Neuronal stem cell (in vitro differentiated cells): ENCODE results near the gene SFXN5.

Experiments used
- DNase-seq: peaks from one replicate; pipeline ENCODE4 v3.0.0-alpha.2; 2013; ENCODE audit warnings: low spot score
- H2AFZ ChIP-seq: one replicate; pipeline ENCODE4 v1.6.1; 2013; ENCODE audit warnings: mild to moderate bottlenecking, low read length, inconsistent platforms
- H2AK5ac ChIP-seq: 2 replicates; pipeline ENCODE4 v1.6.1; 2013; ENCODE audit warnings: low read depth, mild to moderate bottlenecking, inconsistent platforms, low read length, moderate library complexity, mixed read lengths
- H2BK120ac ChIP-seq: 2 replicates; pipeline ENCODE4 v1.6.1; 2013; ENCODE audit warnings: low read depth, mild to moderate bottlenecking, inconsistent platforms, low read length, moderate library complexity, mixed read lengths
- H2BK12ac ChIP-seq: one replicate; pipeline ENCODE4 v1.6.1; 2013; ENCODE audit warnings: low read length, inconsistent platforms
- H2BK15ac ChIP-seq: 2 replicates; pipeline ENCODE4 v1.6.1; 2013; ENCODE audit warnings: mild to moderate bottlenecking, low read length, inconsistent platforms, mixed read lengths
- H2BK5ac ChIP-seq: one replicate; pipeline ENCODE4 v1.6.1; 2013; ENCODE audit warnings: inconsistent platforms, mild to moderate bottlenecking, low read length, moderate library complexity
- H3K14ac ChIP-seq: one replicate; pipeline ENCODE4 v1.6.1; 2013; ENCODE audit warnings: low read length, inconsistent platforms
- H3K18ac ChIP-seq: 2 replicates; pipeline ENCODE4 v1.6.1; 2013; ENCODE audit warnings: low read length, inconsistent platforms
- H3K23ac ChIP-seq: 2 replicates; pipeline ENCODE4 v1.6.1; 2013; ENCODE audit warnings: low read depth, mild to moderate bottlenecking, mixed read lengths, low read length, inconsistent platforms; ENCODE audit not compliant: poor library complexity
- H3K27ac ChIP-seq: replicated peaks from 3 replicates; pipeline ENCODE4 v1.5.1; 2013; ENCODE audit warnings: low read length, inconsistent platforms
- H3K27me3 ChIP-seq, 3 experiments: 2 replicates each; pipeline ENCODE4 v1.6.1; 2013; ENCODE audit warnings: low read length in 3 of 3, mild to moderate bottlenecking in 2 of 3, inconsistent platforms in 1 of 3, low read depth in 1 of 3, mixed read lengths in 1 of 3, moderate library complexity in 1 of 3; ENCODE audit not compliant: control insufficient read depth in 3 of 3, insufficient read depth in 3 of 3
- H3K36me3 ChIP-seq, 2 donors: replicated peaks in 1 of 2; 2 replicates each; pipeline ENCODE4 v1.6.1; 2013; ENCODE audit warnings: low read length in 2 of 2; ENCODE audit not compliant: control insufficient read depth in 2 of 2, insufficient read depth in 2 of 2
- H3K4ac ChIP-seq: 2 replicates; pipeline ENCODE4 v1.6.1; 2013; ENCODE audit warnings: inconsistent platforms, mild to moderate bottlenecking, low read length, moderate library complexity
- H3K4me1 ChIP-seq, 2 donors: 1 replicate in 1 of 2; 2 replicates in 1 of 2; pipeline ENCODE4 v1.6.1; 2013; ENCODE audit warnings: low read length in 2 of 2, low read depth in 1 of 2; ENCODE audit not compliant: control insufficient read depth in 2 of 2, insufficient read depth in 1 of 2
- H3K4me2 ChIP-seq: one replicate; pipeline ENCODE4 v1.6.1; 2013; ENCODE audit warnings: mild to moderate bottlenecking, low read length, inconsistent platforms; ENCODE audit not compliant: insufficient read depth, poor library complexity, severe bottlenecking
- H3K4me3 ChIP-seq, 2 donors: 2 replicates each; pipeline ENCODE4 v1.5.1; 2013; ENCODE audit warnings: low read length in 2 of 2, mild to moderate bottlenecking in 2 of 2, inconsistent platforms in 1 of 2, moderate library complexity in 1 of 2
- H3K79me1 ChIP-seq: one replicate; pipeline ENCODE4 v1.6.1; 2013; ENCODE audit warnings: low read depth, mild to moderate bottlenecking, inconsistent platforms, low read length, moderate library complexity
- H3K9ac ChIP-seq: one replicate; pipeline ENCODE4 v1.6.1; 2013; ENCODE audit warnings: mild to moderate bottlenecking, low read depth, low read length, inconsistent platforms; ENCODE audit not compliant: poor library complexity
- H3K9me3 ChIP-seq, 2 donors: replicated peaks in 1 of 2; 2 replicates each; pipeline versions ENCODE3 to v1.6.1; 2013; ENCODE audit warnings: low read length in 2 of 2, mild to moderate bottlenecking in 2 of 2, inconsistent platforms in 1 of 2, low read depth in 1 of 2, mixed read lengths in 1 of 2, moderate library complexity in 1 of 2; ENCODE audit not compliant: control insufficient read depth in 2 of 2, insufficient read depth in 1 of 2
- H4K8ac ChIP-seq: one replicate; pipeline ENCODE4 v1.6.1; 2013; ENCODE audit warnings: low read depth, mild to moderate bottlenecking, inconsistent platforms, low read length, moderate library complexity
- H4K91ac ChIP-seq: one replicate; pipeline ENCODE4 v1.6.1; 2013; ENCODE audit warnings: low read length, low read depth, mild to moderate bottlenecking, inconsistent platforms; ENCODE audit not compliant: poor library complexity
- WGBS, 2 donors: extraction: QIAGEN DNeasy Blood & Tissue Kit; methylation state at CpG; one replicate each; pipeline ENCODE4 v1.1.7; 2013; ENCODE audit warnings: missing lambda C conversion rate in 2 of 2, mixed read lengths in 1 of 2; ENCODE audit not compliant: insufficient read length in 2 of 2, insufficient replicate concordance in 1 of 2; ENCODE audit errors: extremely low coverage in 2 of 2; 5-methylcytosine and 5-hydroxymethylcytosine counted together

SFXN5 gene

DNA sequence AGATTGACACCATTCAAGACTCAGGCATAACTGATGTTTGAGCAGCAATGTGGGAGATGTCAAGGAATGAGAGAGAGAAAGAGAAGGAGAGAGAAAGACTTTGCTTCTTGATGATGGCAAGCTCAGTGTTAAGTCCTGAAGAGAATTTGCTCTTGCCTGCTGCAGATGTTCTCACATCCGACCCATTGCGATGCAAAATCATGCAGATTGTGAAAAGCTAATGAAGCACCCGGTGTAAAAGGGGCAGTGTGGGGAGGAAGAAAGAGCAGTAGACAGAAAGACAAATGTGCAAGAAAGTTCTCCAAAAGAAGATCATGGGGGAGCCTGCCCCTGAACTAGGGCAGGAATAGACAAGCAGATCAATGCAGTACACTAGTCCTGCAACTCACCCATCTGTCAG, 96.5 kb downstream of the SFXN5 start:
- Histone ChIP-seq H3K4me1 (peaks cover 0 to 2% of the 10 kb centered on the region in 2 donors), H3K14ac (no peak overlapping the region), H2BK15ac (no peak overlapping the region), H2BK5ac (no peak overlapping the region), H3K4ac (no peak overlapping the region), H3K18ac (no peak overlapping the region), H3K9me3 (no peaks in the 10 kb centered on the region), H3K4me3 (no peak overlapping the region), H3K36me3 (no peaks in the 10 kb centered on the region), H2AK5ac (no peak overlapping the region), H2BK12ac (no peak overlapping the region), H3K4me2 (no peak overlapping the region), H3K23ac (no peak overlapping the region), H4K91ac (no peak overlapping the region), H3K9ac (no peak overlapping the region), H3K27ac (no peak overlapping the region), H2AFZ (no peak overlapping the region), H3K27me3 (peaks cover 0 to 7% (median 0%) of the 10 kb centered on the region in 3 experiments), H3K79me1 (no peaks in the 10 kb centered on the region), H2BK120ac (no peak overlapping the region), H4K8ac (no peak overlapping the region)
- DNase-seq, result no peak
- WGBS, 2 donors, result no CpG with 5 or more reads among the region's 3 CpGs

DNA sequence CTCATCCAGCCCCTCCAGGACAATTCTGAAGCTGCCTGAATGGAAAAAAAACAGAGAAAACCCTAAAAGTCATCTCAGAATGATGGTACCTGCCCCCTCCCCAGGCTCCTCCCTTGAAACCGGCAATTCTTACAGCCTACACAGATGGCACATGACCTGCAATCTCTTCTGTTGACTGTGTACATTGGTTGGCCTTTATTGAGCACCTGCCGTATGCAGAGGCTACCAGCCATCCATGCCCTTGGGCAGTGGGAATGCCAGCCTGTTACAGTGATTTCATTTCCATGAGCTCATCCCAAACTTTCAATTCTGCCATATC, 97.1 kb downstream of the SFXN5 start:
- Histone ChIP-seq H4K8ac (no peak overlapping the region), H3K9ac (no peak overlapping the region), H2BK15ac (no peak overlapping the region), H2BK120ac (no peak overlapping the region), H3K4me1 (peaks cover 0 to 2% of the 10 kb centered on the region in 2 donors), H3K36me3 (no peaks in the 10 kb centered on the region), H3K9me3 (no peaks in the 10 kb centered on the region), H2AK5ac (peak overlapping the region; percentile 40), H3K4me2 (no peak overlapping the region), H3K18ac (no peak overlapping the region), H3K23ac (no peak overlapping the region), H2BK12ac (no peak overlapping the region), H3K14ac (no peak overlapping the region), H2BK5ac (no peak overlapping the region), H3K4ac (no peak overlapping the region), H3K27me3 (peaks cover 0 to 7% (median 0%) of the 10 kb centered on the region in 3 experiments), H3K27ac (no peak overlapping the region), H2AFZ (no peak overlapping the region), H3K79me1 (no peaks in the 10 kb centered on the region), H3K4me3 (no peak overlapping the region), H4K91ac (no peak overlapping the region)
- WGBS, 2 donors, result no CpG with 5 or more reads among the region's 2 CpGs
- DNase-seq, result no peak

DNA sequence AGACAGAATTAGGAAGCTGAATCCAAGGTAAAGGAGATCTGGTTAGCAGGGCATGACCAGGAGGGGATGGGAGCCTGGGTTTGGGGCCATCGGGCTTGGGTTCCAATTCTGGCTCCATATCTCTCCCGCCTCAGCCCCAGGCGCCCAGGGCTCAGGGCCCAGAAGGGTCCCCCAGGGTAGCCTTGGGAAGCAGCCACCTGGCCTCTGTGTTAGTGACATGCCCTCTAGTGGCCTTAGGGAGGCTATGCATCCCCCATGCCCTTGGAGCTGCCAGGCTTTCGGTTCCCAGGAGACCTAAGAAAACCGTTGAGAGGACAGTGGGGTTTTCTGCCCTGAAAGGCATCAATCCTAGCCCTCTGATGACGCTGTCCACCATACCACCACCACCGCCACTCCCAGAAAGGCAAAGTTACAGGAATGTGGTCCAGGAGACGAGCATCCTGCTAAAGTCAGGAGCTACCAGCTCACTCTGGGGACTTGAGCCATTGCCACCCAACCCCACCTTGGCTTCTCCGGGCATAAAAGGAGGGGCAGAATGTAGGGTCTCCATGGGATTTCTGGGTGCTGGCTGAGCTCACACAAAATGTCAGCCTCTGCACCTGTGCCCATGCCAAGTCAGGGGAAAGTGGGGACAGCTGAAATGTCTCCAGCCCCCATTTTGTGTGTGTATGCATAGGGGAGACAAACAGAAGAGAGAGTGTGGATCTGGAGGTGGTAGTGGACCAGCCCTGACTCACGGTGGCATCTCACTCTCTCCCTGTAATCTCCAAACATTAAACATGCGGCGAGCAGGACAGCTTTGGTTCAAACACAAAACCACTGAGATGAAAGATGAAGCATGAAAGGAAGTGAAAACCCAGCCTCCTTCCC, 97.7 kb downstream of the SFXN5 start:
- peaks cover 0 to 7% (median 0%) of the 10 kb centered on the region in 3 experiments for H3K27me3 ChIP-seq
- no peak overlapping the region for H4K8ac ChIP-seq
- no peaks in the 10 kb centered on the region for H3K9me3 ChIP-seq
- no CpG with 5 or more reads among the region's 12 CpGs for WGBS, 2 donors
- no peak overlapping the region for H2BK12ac ChIP-seq
- peak overlapping the region; percentile 40 for H2AK5ac ChIP-seq
- no peak overlapping the region for H3K27ac ChIP-seq
- peak overlapping the region; percentile 84 for H3K18ac ChIP-seq
- H3K9ac ChIP-seq, result peak overlapping the region; percentile 83
- no peak overlapping the region for H3K4me2 ChIP-seq
- no peaks in the 10 kb centered on the region for H3K79me1 ChIP-seq
- no peak overlapping the region for H3K14ac ChIP-seq
- H3K23ac ChIP-seq, result no peak overlapping the region
- no peak overlapping the region for H2AFZ ChIP-seq
- no peak overlapping the region for H4K91ac ChIP-seq
- DNase-seq, result peak; percentile 60
- H2BK5ac ChIP-seq, result no peak overlapping the region
- H3K36me3 ChIP-seq, result no peaks in the 10 kb centered on the region
- H3K4me3 ChIP-seq, result no peak overlapping the region
- H3K4ac ChIP-seq, result no peak overlapping the region
- peaks cover 0 to 2% of the 10 kb centered on the region in 2 donors for H3K4me1 ChIP-seq
- peak overlapping the region; percentile 86 for H2BK15ac ChIP-seq
- no peak overlapping the region for H2BK120ac ChIP-seq

DNA sequence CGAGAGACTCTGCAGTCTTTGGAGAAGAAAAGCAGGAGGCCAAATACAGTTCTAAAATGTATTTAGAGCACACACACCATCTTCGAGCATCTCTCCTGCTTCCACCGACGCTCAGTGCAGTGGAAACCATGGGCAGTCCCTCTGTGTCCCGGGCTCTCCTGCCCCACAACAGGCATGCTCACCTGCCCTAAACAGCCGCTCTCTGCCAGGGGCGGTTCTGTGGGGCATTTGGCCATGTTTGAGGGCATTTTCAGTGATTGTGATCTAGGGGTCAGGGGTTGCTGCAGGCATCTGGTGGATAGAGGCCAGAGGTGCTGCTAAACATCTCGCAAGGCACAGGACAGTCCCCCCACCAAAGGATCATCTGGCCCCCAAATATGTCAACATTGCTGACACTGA, 98.4 kb downstream of the SFXN5 start:
- Histone ChIP-seq H4K91ac (no peak overlapping the region), H3K23ac (no peak overlapping the region), H4K8ac (no peak overlapping the region), H3K9me3 (no peaks in the 10 kb centered on the region), H2AFZ (no peak overlapping the region), H3K4me2 (no peak overlapping the region), H3K14ac (no peak overlapping the region), H3K4me3 (no peak overlapping the region), H3K4me1 (peaks cover 0 to 6% of the 10 kb centered on the region in 2 donors), H2BK120ac (no peak overlapping the region), H3K9ac (no peak overlapping the region), H2BK5ac (no peak overlapping the region), H2AK5ac (no peak overlapping the region), H2BK12ac (peak overlapping the region; percentile 18), H3K79me1 (no peaks in the 10 kb centered on the region), H3K36me3 (no peaks in the 10 kb centered on the region), H2BK15ac (no peak overlapping the region), H3K27ac (no peak overlapping the region), H3K27me3 (peaks cover 0 to 7% (median 0%) of the 10 kb centered on the region in 3 experiments), H3K4ac (no peak overlapping the region), H3K18ac (peak overlapping the region; percentile 12)
- WGBS, 2 donors, result no CpG with 5 or more reads among the region's 8 CpGs
- no peak for DNase-seq
